GM19043 (cell line): ENCODE results near the gene LSM4.

ENCODE experiments used
- ATAC-seq: cut with Tn5 transposase; IDR thresholded peaks from one replicate; pipeline ENCODE4 v1.9.1; 2021; ENCODE audit warnings: low read depth; ENCODE audit not compliant: unreplicated experiment

Gene LSM4

DNA sequence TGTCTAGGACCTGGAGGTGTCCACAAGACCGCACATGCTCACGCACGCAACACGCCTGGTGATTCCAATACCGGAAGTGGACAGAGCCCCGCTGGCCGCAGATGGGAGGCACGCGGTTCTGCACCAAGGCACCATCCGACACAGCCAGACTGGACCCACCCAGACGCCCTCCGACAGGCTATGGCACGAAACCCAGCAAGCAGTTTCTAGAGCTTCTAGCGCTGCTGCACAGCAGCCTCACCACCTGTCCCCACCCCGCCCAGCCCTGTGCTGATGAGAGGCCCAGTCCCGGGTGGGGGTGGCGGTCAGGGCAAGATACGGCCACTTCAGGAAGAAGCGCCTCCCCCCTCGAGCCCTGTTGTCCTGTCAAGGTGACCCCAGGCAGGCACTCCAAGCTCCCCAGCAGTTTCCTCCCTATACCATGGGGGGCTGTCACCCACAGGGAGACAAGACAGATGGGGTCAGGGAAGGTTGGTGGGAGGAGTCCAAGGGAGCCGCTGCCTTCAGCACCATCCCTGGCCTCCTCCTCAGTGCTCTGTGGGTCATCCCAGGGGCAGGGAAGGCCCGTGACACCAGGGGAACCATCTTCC lies 11.3 kb downstream of the LSM4 start:
- ATAC-seq, result no peak

DNA sequence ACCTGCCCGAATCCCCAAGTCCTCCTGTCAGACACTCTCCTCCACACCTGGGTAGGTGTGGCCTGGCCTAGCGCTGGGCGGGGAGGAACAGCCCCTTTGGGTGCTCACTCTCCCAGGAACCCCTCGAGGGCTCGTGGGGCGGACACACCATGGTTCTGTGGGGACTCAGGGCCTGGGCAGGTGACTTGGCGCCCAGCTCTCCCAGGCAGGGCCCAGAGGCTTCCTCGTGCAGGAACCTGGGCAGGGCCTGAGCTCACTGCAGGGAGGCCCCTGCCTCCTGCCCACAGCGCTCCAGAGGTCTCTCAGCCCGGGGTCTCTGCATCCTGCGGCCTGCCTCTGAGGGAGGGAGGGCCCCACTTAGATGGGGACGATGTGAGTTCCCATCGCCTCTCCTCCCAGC lies 11.9 kb downstream of the LSM4 start:
- no peak for ATAC-seq

DNA sequence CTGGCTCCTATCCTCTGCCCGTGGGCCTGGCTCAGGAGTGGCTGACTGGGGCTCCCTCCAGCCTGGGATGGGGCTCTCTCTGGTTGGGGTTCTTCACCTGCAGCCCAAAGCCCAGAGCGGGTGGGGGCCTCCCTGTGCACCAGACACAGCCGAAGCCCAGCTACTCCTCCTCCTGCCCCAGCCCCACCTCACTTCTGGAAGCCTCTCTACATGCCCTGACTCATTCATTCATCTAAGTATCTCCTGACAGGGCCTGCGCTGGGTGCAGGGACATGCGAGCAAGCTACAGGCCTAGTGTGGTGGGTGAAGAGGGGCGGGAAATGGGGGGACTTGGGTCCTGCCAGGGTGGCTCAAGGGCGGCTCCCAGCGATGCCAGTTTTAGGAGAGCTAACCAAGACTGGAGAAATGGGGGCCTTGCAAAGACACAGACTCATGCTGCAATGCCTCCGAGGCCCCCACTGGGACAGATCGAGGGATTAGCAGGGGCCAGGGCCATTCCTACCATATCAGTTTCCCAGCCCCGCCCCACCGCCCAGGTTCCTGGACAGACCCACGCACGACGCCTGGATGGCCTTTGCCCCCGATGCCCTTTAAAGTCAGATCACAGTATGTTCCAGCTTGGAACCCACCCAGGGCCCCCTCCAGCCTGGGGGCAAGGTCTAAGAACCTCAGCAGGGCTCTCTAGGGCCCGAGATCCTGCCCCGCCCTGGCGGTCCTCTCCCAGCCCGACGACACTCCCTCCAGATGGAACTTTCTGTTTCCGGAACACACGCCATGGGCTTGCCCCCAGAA lies 12.6 kb downstream of the LSM4 start:
- no peak for ATAC-seq

- no peak for ATAC-seq
These were observed 13.3 kb downstream of the LSM4 start for GRCh38 chr19:18309525-18310064.

- ATAC-seq, result no peak
These were observed 13.9 kb downstream of the LSM4 start for GRCh38 chr19:18308948-18309325.

- no peak for ATAC-seq
These were observed 14.6 kb downstream of the LSM4 start for GRCh38 chr19:18308051-18308947.

DNA sequence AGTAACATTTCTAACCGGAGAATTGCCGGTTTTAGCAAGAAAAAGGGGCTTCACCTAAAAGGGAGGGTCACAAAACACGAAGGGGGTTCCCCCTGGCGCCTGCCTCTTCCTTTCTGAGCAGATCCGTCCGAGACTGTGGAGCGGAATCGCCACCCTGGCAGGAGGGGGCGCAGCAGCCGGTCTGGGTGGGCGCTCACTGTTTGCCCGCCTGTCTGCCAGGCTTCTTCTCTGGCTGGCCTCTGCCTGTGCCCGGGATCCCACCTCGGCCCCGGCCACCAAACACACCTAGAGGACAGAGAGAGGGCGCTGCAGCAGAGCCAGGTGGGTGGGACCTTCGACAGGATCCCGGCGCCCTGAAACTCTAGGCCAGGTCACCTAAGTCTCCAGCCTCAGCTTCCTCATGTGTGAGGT lies 15.6 kb downstream of the LSM4 start:
- no peak for ATAC-seq

GRCh38 chr19:18306888-18307260 lies 16.0 kb downstream of the LSM4 start:
- no peak for ATAC-seq

DNA sequence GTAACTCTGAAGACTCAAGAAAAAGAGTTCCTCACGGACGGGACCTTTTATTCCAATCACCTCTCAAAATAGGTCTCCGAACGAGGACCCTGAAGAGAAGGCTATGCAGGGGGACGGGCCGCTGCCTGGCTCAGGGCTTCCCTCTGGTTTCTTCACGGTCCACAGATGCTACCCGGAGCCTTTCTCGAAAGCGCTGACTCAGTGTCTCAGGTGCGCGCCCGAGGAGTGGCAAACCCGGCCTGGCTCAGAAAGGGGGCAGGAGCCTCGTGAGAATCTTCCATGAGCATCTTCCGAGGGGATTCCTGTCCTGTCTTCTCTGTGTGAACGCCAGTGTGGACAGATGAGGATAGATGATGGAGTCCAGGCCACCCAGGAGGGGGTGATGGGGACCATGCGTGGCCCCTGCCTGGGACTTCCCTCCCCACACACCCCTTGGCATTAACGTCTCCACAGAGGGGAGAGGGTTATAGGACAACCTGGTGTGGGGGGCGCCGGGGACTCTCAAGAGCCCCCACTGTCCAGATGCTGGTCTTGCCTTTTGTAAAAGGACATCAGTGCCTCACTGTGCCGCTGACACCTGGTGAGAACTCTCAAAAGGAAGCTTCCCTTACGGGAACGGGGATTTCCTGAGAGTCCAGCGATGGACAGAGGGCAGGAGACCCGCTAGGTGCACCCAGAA lies 16.5 kb downstream of the LSM4 start:
- ATAC-seq, result no peak

DNA sequence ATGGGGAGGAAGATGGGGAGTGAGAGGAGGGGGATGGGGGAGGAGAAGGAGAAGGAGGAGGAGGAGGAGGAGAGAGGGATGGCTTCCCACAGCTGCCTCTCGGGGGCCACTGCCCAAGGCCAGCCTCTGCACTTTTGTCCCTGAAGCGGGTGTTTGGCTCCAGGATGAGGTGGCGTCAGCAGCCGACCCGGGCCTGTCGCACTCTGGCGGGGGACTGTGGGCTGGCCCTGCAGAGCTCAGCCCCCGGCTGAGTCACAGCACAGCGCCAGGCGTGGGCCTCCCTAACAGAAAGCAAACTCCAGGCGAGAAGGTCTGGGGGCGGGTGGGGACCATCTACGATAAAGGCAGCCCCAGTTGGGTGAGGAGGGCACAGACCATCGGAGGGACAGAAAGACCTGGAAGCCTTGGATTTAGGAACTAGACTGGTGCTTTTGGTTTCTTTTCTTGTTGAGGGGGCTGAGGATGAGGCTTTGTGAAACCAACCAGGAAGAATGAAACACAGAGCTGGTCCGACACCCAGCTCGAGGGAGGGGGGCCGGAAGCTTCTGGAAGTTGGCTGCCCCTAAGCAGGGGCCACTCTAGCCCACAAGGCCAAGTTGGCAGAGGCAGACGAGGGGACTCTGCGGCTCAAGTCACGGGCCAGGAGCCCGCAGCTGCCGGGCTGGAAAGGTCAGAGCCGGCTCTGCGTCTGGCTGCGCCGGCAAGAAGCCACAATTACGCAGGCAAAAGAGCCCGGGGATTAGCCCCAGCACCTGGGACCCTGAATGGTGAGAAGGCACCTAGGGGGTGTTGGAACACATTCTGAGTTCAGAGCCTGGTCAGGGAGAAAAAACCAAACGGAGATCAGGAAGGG lies 18.2 kb downstream of the LSM4 start:
- no peak for ATAC-seq

- ATAC-seq, result no peak
These were observed 18.7 kb downstream of the LSM4 start for GRCh38 chr19:18304208-18304457.

GRCh38 chr19:18301718-18302111 lies 21.2 kb downstream of the LSM4 start:
- ATAC-seq, result no peak

- ATAC-seq, result no peak
These were observed 21.8 kb downstream of the LSM4 start for GRCh38 chr19:18300930-18301717.

GRCh38 chr19:18299654-18300053 lies 23.2 kb downstream of the LSM4 start:
- no peak for ATAC-seq

DNA sequence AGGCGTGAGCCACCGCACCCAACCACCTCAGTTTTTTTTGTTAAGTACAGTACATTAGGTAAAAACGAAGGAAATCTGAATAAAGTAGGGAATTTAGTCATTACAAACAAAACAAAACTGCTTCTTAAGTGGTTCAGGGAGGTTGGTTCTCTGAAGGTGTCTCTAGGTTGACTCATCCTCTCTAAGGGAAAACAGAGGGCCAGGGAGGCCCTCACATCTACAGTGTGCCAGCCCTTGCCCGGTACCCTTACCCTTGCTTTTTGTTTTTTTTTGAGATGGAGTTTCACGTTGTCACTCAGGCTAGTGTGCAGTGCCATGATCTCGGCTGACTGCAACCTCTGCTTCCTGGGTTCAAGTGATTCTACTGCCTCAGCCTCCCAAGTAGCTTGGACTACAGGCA lies 24.3 kb downstream of the LSM4 start:
- no peak for ATAC-seq

DNA sequence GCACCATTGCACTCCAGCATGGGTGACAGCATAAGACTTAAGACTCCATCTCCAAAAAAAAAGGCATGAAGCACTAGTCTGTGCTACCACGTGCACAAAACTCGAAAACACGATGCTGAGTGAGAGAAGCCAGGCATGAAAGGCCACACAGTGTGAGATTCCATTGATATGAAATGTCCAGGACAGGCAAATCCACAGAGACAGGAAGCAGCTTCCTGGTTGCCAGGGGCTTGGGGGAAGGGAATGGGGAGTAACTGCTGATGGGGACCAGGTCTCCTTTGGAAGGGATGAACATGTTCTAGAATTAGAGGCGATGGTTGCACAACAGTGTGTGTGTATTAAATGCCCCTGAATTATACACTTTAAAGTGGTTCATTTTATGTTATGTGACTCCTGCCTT lies 25.6 kb downstream of the LSM4 start:
- no peak for ATAC-seq

DNA sequence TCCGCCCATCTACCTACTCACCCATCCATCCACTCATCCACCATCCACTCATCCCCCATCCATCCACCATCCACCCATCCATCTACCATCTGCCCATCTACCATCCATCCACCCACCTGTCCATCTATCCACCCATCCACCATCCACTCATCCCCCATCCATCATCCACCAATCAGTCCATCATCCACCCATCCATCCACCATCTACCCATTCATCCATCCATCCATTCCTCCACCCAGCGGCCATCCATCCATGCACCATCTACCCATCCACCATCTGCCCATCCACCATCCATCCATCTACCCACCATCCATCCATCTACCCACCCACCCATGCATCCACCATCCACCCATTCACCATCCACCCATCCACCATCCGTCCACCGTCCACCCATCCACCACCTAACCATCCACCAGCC lies 27.8 kb downstream of the LSM4 start:
- ATAC-seq, result no peak

DNA sequence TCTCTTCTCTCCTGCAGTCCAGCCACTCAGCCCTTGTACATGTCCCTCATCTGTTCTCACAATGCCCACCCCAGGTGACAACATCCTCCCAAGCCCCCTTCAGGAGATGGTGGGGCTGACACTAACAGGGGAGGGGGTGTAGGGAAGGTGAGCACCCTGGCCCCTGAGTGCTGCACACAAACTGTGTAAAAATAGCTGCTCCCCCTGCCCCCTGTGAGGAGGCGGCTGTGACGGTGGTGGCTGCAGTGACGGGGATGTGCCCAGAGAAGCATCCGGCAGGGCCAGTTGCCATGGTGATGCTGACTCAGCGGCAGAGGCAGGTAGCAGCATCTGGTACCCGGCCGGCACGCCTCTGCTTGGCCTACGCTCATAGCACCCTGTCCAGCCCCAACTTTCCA lies 28.4 kb downstream of the LSM4 start:
- ATAC-seq, result no peak
